Posterior vena cava (tissue), 2 donors: ENCODE measurements around the gene TNFRSF1B. TPM values are rescaled to one million over a fixed set of nuclear protein-coding genes. Genes with fewer than 3 reads are reported as not detected.

Experiments used
- DNase-seq: peaks from one replicate; pipeline ENCODE4 v3.0.0-alpha.2; 2020; ENCODE audit warnings: low spot score
- intact Hi-C, 2 donors: fragments of 100-400 bp; cut with DNase I; formaldehyde crosslinking; loops; one replicate each; pipeline versions ENCODE4 v1.14.1 to v1.14.2; 2022 to 2023
- microRNA-seq, 2 donors: library from miRNA; unstranded; fragments of <30 nt; microRNA quantifications; one replicate each; pipeline ENCODE4 v1.2.0, GENCODE V29; 2020 to 2021; ENCODE audit warnings: borderline microRNAs expressed in 2 of 2
- total RNA-seq, 2 donors: library from RNA; stranded (reverse); fragmentation: NEBNext Ultra II Directional; extraction: Animal tissue kit (Norgen Biotek cat#: 25700); gene quantifications; one replicate each; pipeline ENCODE4 v1.2.1, GENCODE V29; 2021
- donor health status: DM: yes; HTN: yes; CAD: no.
- donor health status: DM: yes; HTN: yes; CAD: no.

The TNFRSF1B gene
- total RNA-seq, 2 donors from 2014 or later = 37.6 to 38.1 TPM

DNA sequence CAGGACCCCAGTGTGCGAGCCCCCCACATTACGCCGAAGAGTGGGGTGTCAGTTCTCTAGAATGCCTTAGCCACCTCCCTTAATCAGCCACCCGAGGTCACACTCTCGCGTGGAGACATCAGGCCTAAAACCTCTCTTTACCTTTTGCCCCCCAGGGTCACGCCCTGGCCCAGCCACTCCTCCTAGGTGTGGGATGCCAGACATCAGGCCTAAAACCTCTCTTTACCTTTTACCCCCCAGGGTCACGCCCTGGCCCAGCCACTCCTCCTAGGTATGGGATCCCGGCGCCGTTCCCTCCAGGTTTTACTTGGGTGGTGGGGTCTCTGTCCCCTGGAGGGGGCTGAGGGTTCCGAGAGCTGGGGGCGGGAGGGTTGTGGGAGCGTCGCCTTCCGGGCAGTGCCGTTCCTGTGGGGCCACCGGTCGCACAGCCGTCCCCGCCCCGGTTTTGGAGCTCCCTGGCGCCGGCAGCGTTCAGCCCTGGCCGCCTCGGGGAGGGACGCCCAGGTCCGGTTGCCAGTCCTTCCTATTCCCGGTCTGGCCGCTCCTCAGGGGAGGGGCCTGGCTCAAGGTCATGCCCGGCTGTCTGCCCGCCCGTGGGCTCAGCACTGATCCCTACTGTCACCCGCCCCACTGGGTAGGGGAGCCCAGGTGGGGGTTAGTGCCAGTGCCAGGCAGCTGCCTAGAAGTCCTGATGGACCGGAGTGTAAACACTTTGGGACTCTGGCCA, 63.9 kb downstream of the TNFRSF1B start:
- intact Hi-C loops = no loop called here
- peak; percentile 89 for DNase-seq

GRCh38 chr1:12231276-12231595, 64.4 kb downstream of the TNFRSF1B start:
- DNase-seq = no peak
- intact Hi-C loops = no loop called here

- intact Hi-C loops = no loop called here
Measured at GRCh38 chr1:12232221-12232620, 65.4 kb downstream of the TNFRSF1B start.

DNA sequence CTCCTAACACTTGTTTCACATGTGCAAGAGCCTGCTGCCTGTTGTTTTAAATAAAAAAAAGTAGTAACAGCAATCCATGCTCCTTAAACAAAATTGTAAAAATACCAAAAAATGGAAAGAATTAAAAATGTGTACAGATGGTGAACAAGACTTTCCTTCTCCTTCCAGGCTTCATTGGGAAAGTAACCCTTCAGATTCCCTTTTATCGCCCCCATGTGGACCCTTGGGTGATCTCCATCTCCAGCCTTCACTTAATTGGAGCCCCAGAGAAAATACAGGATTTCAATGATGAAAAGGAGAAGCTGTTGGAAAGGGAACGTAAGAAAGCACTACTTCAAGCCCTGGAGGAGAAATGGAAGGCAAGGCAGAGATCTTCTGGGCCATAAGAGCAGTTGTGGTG, 77.3 kb downstream of the TNFRSF1B start:
- no peak for DNase-seq
- intact Hi-C loops = no loop called here

More at GRCh38 chr1:12232221-12232620, 65.4 kb downstream of the TNFRSF1B start:
- no peak for DNase-seq

DNA sequence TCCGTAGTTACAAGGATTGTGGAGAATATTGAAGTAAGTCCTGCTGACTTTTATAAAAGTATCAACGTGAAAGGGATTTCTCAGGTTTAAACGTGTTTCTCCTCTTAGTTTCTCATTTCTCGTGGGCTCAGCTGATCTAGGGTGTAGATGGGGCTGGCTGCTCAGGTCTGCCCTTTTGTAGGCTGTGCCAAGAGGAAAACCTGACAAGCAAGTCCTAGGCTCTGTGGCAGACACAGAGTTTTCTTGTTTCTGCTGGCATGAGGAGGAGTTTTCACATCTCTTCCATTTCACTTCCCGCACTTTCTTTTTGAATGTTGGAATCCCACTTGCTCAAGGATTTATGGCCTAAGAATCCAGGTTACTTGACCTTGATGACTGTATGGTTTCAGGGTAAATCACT, 77.8 kb downstream of the TNFRSF1B start:
- DNase-seq = no peak
- intact Hi-C loops = no loop called here

DNA sequence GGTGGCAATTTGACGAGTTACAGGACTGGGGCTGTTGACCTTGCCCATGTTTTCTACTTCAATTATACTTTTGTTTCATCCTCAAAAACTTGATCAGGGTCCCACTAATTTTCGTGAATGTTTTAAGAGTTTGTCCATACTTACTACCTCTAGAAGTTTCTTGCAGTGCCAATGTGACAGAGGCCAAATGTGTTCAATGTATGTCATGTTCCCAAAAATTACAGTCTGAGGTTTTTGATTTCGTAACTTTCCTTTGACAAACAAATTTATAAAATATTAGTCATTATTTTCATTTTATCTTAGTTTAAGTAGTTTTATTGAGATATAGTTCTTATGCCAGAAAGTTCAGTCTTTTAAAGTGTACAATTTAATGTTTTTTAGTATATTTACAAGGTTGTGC, 78.3 kb downstream of the TNFRSF1B start:
- no peak for DNase-seq
- intact Hi-C loops = no loop called here

DNA sequence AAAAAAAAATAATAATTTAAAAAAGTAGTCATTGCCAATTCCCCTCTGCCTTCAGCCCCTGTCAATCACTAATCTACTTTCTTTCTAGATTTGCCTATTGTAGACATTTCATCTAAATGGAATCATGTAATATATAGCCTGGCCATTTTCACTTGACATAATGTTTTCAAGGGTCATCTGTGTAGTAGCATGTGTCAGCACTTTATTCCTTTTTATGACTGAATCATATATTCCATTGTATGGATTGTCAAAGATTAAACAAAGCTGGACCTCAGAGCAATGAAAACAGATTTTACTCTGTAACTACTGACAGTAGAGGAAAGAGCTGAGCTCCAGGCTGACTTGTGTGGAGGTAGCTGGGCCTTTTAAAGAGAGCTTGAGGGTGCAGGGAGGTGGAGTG, 78.9 kb downstream of the TNFRSF1B start:
- no peak for DNase-seq
- intact Hi-C loops = no loop called here

DNA sequence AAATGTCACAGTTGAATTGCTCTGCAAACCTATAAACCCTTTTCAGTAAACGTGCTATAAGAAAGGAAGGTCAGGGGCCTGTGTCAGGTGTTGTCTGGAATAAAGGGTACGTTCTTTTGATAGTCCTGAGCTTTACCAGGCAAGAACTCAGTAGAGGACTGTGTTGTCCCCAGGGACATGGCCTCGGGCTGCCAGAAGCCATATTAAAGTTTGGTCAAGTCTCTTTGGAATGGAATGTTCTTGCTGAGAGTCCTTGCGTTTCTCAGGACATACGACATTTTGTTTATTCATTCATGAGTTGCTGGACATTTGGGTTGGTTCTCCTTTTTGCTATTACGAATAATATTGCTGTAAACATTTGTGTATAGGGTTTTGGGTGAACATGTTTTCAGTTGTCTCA, 79.8 kb downstream of the TNFRSF1B start:
- intact Hi-C loops = no loop called here
- DNase-seq = no peak

GRCh38 chr1:12249181-12249580, 82.4 kb downstream of the TNFRSF1B start:
- intact Hi-C loops = no loop called here
- no peak for DNase-seq

DNA sequence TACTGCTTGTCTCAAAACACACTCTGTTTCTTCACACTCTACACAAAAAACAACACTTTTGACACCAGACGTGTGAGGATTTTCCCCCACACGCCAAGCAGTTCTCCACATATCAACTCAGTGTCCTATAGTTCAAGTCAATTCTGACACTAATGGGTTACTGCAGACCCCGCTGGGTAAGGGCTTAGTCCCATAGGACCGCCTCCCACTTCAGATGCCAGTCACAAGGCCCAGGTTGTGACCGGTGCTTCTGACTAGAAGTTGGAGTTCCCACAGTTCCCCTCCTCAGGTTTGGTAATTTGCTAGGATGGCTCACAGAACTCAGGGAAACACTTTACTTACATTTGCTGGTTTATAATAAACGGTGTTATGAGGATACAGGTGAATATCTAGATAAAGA, 83.0 kb downstream of the TNFRSF1B start:
- DNase-seq = no peak
- intact Hi-C loops = no loop called here

- DNase-seq = no peak
- intact Hi-C loops = no loop called here
Measured at GRCh38 chr1:12251442-12251841, 84.7 kb downstream of the TNFRSF1B start.

GRCh38 chr1:12255913-12256312, 89.1 kb downstream of the TNFRSF1B start:
- intact Hi-C loops = no loop called here
- DNase-seq = no peak

DNA sequence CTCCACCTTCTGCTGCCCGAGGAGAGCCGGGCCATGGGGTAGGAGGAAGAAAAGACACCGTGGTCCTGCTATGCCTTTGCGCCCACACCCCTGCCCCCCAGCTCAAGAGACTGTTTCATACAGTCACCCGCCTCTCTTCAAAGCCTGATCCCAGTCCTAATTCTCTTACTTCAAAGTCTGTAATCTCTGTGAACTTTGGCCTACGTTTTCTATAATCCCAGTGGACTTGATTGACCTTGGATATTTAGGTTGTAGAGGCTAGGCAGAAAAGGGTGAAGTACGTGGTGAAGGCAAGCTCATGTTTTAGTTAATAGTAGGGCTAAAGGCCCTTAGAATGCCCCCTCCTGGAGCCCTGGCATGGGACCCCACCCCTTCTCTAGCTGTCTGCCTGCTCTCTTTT, 91.5 kb downstream of the TNFRSF1B start:
- DNase-seq = no peak
- intact Hi-C loops = no loop called here

Small RNA genes lying within 50 kb of the gene (microRNA-seq; reads per million reads assigned to microRNA genes)
- gene MIR4632 = 0 to 0.52 reads per million in 2 donors
- 0 to 0.65 reads per million in 2 donors for gene MIR7846

Other genes starting within 250 kb of the TNFRSF1B start
- gene KIAA2013, start 240.6 kb upstream of the TNFRSF1B start, total RNA-seq = 10 to 100 TPM; 34.0 to 39.6 TPM
- gene PLOD1, start 232.3 kb upstream of the TNFRSF1B start, total RNA-seq = 10 to 100 TPM; 70.0 to 91.2 TPM
- 100 to 1,000 TPM in 1 of 2 donors, 10 to 100 TPM in 1; 94.8 to 102 TPM for gene MFN2, start 186.5 kb upstream of the TNFRSF1B start, total RNA-seq
- gene MIIP, start 147.5 kb upstream of the TNFRSF1B start, total RNA-seq = 10 to 100 TPM; 22.4 to 22.7 TPM
- gene TNFRSF8, start 103.7 kb upstream of the TNFRSF1B start, total RNA-seq = 1 to 10 TPM in 1 of 2 donors, under 1 TPM in 1; 1.00 to 1.3 TPM
- 10 to 100 TPM; 74.9 to 96.7 TPM for gene VPS13D, start 63.0 kb downstream of the TNFRSF1B start, total RNA-seq